GM20000 (cell line): ENCODE results near the gene ZNF639.

Experiments used
- DNase-seq: peaks from one replicate; pipeline ENCODE4 v3.0.0; 2012; ENCODE audit warnings: low spot score
- CTCF ChIP-seq: IDR thresholded peaks from 2 replicates; pipeline ENCODE4 v1.5.1; 2012; ENCODE audit warnings: mild to moderate bottlenecking, control low read depth; ENCODE audit errors: extremely low read depth, missing control alignments

ZNF639 gene

DNA sequence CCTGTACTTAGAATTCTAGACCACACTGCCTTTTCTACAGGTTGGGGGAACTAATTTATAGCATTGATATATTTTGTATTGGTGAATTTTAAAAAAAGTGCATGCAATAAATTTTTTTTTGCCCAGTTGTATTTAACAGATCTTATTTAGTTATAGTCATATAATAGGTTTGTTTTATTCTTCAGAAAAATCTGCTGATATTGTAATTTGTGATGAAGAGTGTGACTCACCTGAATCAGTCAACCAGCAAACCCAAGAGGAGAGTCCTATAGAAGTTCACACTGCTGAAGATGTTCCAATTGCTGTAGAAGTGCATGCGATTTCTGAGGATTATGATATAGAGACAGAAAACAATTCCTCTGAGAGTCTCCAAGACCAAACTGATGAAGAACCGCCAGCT is 10.3 kb downstream of the ZNF639 start:
- TF ChIP-seq CTCF, result no peak
- no peak for DNase-seq

GRCh38 chr3:179336345-179336929 is 13.6 kb downstream of the ZNF639 start:
- TF ChIP-seq CTCF, result no peak
- no peak for DNase-seq

DNA sequence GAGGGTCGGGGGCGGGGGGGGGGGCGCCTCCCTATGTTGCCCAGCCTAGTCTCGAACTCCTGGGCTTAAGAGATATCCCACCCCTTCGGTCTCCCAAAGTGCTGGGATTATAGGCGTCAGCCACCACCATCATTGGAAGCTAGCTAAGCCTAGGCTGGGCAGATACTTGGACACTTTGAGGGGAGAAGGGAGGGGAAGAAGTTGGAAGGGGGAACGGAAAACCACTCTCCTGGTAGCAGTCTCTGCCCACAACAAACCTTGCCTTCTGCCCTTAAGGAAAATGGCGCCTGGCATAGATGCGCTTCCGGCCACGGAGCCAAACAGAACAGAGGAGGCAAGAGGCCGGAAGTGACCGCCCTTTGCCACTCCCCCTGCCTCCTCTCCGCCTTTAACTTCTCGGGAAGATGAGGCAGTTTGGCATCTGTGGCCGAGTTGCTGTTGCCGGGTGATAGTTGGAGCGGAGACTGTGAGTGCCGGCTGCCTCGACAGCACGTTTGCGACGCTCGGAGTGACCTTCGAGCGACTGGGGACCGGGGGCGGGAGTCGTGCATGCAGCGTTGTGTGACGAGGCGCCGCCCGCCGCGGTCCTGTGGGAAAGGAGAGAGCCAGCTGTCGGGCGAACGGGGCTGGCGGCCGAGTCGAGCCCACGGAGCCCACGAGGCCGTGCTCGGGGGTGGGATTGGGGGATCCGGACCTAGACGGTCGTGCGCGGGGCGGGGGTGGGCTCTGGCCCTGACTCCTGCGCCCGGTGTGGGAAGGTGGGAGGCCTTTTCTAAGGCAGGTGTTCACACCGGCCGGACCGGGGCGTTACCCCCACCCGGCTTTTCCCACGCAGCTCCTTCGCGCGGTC is 24.7 kb downstream of the ZNF639 start, which contains the start of gene MFN1:
Gene MFN1 (plus strand): TSS at position 365 of the 850 bp plus-strand sequence. CDS start 1,143 bp downstream, outside the sequence.
- TF ChIP-seq CTCF, result no peak

GRCh38 chr3:179348325-179349013 is 25.6 kb downstream of the ZNF639 start:
- peak; percentile 72 for DNase-seq
- no peak for TF ChIP-seq CTCF

More for the DNA sequence above, 24.7 kb downstream of the ZNF639 start, which contains the start of gene MFN1:
- DNase-seq, result peak; percentile 90

DNA sequence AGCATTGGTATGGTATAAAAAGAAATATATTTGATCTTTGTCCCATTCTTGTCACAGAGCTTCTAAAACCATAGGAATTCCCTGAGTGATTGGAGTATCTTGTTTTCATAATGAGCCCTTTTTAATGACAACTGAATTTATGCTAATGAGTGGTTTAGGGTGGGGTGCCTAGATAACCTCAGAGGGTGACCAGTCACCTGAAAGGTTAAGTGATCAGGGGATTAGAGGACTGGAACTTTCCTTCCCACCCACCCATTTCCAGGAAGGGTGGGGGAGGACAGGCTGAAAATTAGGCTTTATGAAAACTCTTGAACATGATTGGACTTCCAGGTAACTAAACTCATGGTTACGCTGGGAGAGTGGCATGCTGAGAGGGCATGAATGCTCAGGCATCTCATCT is 33.2 kb downstream of the ZNF639 start:
- DNase-seq, result no peak
- no peak for TF ChIP-seq CTCF

GRCh38 chr3:179363332-179363731 is 40.5 kb downstream of the ZNF639 start:
- no peak for TF ChIP-seq CTCF
- DNase-seq, result no peak

DNA sequence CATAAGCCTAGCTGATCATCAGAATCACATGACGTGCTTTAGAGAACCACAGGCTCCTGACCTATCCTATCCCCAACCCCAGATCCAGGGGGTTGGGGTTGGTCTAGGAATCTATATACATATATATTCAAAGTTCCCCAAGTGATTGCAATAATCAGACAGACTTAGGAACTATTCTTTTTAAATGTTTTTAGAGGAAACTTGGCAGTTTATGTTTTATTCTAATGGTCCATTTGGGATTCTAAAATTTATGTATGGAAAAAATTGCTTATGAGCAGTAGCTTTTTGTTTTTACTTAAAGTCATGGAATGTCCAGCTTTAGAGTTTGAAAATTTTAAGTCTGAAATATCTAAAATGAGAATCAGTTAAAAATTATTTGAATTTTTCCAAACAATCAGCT is 46.8 kb downstream of the ZNF639 start:
- no peak for DNase-seq
- no peak for TF ChIP-seq CTCF
